Activated CD4-positive, alpha-beta T cell treated with anti-CD3 and anti-CD28 coated beads for 4 hours (primary cell): ENCODE data around the gene TNRC18.
"Not testable (repeated sequence)": the region's sequence is repeated elsewhere in the genome, so short reads cannot be mapped to it uniquely, and the experiment has no call there.

ENCODE experiments used
- DNase-seq, 2 donors: peaks; one replicate each; pipeline ENCODE4 v3.0.0-alpha.2; 2020

Gene TNRC18

GRCh38 chr7:5370454-5371353 lies 52.9 kb downstream of the TNRC18 start:
- DNase-seq, result no peak

DNA sequence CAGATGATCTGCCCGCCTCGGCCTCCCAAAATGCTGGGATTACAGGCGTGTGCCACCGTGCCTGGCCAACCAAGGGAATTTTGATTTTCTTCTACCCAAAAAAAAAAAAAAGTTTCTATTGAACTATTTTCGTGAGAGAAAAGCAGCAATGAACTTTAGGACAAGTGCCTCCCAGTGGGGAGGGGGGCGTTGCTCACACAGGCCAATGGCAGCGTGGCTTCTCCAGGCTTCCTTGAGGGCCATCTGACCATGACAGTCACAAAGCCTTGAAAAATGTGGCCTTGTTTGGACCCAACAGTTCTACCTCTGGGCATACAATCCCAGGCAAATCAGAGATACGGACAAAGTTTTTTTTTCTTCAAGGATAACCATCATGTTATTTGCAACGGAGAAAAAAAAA lies 56.0 kb downstream of the TNRC18 start:
- no peak for DNase-seq

DNA sequence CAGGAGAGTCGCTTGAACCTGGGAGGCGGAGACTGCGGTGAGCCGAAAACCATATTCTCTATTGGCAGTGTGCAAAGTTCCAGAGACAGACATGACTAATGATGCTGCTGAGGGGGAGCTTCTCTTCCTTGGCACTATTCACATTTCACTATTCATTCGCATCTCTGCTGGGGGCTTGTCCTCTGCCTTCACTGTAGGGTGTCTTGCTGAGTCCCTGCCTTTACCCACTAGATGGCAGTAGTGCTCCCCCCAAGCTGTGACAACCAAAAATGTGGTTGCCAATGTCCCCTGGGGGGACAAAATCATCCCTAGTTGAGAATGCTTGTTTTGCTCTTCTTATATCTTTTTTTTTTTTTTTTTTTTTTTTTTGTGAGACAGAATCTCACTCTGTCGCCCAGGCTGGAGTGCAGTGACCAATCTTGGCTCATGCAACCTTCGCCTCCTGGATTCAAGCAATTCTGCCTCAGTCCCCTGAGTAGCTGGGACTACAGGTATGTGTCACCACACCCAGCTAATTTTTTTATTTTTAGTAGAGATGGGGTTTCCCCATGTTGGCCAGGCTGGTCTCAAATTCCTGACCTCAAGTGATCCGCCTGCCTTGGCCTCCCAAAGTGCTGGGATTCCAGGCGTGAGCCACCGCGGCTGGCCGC lies 57.5 kb downstream of the TNRC18 start:
- peak; percentile 52 to 67 for DNase-seq

DNA sequence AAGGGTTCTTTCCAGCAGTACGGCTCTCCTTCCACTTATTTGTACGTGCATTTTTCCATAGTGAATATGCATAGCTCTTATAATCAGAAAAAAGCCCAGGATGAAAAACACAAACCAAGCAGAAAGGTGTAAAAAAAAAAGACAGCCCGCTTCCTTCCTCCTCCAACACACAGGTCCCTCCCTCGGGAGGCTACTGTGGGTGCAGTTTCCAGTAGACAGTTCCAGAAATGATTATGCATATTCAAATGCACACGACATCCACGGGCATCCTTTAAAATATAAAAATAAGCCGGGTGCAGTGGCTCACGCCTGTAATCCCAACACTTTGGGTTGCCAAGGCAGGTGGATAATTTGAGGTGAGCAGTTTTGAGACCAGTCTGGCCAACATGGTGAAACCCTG lies 59.9 kb downstream of the TNRC18 start:
- no peak for DNase-seq

DNA sequence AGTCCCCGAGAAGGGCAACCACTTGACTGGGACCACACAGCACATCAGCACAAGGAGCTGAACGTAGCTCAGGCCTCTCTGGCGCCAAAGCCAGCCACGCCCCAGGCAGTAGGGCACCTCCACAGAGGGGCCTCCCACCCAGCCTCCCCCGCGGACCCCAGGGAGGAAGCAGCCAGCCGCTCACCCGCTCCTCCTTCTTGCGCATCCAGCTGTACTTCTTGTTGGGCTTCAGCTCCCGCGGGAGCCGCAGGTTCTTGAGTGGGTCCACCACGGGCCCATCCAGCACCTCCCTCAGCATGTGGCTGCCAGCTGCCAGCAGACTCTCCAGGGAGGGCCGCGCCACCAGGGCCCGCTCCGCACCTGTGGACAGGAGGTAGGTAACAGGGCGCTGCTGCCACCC lies 61.2 kb downstream of the TNRC18 start:
- DNase-seq, result no peak

DNA sequence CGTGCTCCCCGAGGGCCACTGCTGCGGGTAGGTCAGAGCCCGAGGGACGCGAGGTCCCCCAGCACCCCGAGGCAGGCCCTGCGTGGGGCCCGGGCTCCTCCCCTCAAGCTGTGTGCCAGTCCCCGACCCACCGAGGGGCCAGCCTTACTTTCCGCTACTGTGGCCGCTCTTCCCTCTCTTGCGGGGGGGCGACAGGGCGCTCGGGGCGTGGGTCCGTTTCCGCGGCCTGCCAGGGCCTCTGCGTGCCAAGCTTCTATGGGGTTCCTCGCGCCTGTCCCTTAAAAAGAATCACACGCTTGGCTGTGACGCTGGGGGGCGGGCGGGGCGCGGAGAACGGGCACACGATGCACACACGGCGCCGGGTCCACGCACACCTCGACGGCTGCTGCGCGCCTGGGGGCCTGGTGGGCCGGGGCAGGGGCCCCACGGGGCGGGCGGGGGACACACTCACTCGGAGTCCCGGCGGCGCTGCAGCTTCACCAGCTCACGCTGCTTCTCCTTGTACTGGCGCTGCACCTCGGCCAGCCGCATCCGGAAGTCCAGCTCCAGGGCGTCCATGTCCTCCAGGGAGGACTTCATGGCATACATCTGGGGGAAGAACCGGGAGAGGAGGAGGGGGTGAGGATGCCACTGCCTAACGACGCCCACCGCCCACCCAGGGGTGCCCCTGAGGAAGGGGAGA lies 62.0 kb downstream of the TNRC18 start:
- DNase-seq, result no peak

GRCh38 chr7:5360971-5361370 lies 62.7 kb downstream of the TNRC18 start:
- no peak for DNase-seq

DNA sequence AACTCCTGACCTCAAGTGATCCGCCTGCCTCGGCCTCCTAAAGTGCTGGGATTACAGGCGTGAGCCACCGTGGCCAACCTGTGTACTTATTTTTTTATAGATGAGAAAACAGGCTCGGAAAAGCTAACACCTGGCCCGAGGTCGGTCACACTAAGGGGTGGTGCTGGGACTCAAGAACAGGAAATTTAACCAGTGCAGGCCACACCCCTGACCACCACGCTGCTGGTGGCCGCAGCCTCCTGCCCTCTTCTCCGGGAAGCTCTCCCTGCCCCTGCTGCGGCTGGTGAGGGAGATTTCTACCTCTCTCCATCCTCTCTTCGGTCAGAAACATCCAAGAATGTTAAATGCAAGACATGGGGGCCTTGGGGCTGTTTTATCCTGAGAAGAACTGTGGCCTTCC lies 63.2 kb downstream of the TNRC18 start:
- DNase-seq, result no peak

DNA sequence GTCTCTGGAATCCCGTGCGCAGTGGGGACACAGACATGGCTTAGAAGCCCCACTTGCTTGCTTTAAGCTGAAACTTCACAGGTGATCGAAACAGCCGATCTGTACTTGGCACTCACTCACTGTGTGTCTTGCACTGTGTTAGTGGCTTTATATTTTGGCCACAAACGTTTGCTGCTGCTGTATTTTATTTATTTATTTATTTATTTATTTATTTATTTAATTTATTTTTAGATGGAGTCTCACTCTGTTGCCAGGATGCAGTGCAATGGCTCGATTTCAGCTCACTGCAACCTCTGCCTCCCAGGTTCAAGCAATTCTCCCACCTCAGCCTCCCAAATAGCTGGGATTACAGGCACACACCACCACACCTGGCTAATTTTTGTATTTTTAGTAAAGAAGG lies 63.6 kb downstream of the TNRC18 start:
- not testable (repeated sequence) for DNase-seq

GRCh38 chr7:5359344-5359743 lies 64.3 kb downstream of the TNRC18 start:
- no peak for DNase-seq

GRCh38 chr7:5357951-5358350 lies 65.7 kb downstream of the TNRC18 start:
- no peak for DNase-seq

DNA sequence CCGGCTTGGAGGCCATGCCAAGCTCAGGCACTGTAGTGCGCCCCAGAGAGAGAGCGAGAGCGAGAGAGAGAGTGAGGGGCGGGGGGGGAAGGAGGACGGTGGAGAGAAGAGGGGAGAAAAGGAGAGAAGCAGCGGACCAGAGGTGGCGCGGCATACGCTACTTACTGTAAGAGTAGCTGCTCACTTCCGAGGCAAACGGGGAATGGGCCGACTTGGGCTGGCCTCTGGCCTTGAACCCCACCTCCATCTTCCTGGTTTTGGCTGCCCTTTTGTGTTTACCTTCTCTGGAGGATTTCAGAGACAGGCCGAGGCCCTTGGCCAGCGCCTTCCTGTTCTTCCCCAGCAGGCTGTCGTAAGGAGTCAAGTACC lies 66.9 kb downstream of the TNRC18 start:
- no peak for DNase-seq

GRCh38 chr7:5354460-5355232 lies 69.0 kb downstream of the TNRC18 start:
- no peak for DNase-seq

DNA sequence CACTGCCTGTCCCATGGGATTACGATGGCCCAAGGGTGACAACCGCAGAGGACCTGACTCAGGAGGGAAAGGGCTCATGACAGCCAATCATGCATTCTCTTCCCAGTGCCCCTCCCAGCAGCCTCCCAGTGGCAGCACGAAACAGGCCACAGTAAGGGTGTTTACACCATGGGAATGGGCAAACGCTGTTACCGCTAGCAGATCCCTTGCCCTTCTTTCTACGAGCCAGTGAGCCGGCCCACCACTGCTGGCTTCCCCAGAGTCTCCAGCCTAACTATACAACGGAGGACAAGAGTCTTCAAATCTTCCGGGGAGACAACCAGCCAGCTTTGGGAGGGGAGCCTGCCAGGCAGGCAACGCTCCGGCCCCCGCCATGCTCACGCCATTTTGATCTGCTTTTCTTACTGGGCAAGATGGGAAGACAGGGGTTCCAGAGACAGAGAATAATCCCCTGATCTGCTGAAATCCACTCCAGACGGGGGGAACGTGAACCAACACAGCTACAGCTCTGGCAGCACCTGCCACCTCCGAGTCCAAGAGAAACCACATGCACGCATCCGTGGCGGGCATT lies 71.1 kb downstream of the TNRC18 start:
- DNase-seq, result no peak

DNA sequence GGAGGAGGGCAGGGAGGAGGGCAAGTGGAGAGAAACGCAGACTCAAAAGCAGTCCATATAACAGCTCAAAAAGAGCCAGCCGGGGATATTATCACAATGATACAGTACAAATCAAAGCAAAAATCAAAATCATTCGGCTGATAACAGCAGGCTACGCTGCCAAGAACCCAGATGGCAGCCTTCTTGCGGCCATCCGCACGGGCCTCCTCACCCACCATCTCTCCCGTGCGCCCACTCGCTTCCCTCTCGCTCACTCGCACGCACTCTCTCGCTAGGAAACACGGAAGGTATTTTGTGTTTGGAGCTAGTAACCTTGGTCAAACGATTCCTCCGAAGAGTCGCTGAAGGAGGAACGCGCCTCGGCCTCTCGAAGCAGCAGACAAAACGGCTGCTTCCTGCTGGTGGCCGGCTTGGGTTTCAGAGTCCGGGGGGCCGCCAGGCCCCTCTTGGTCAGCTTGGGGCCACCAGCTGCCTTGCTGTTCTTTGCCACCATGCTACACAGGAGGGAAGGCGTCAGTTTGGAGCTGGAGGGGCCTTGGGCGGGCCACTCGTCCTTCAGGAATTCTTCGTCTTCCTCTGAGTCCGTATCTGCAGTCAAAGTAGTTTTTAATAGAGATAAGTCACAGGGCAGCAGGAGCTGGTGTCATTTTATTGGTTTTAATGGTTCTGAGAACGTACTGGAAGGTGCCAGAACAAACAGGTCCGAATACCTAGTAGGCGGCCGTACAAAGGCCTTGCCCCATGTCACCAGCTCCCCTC lies 71.9 kb downstream of the TNRC18 start:
- DNase-seq, result no peak

GRCh38 chr7:5350600-5351385 lies 72.8 kb downstream of the TNRC18 start:
- no peak for DNase-seq

DNA sequence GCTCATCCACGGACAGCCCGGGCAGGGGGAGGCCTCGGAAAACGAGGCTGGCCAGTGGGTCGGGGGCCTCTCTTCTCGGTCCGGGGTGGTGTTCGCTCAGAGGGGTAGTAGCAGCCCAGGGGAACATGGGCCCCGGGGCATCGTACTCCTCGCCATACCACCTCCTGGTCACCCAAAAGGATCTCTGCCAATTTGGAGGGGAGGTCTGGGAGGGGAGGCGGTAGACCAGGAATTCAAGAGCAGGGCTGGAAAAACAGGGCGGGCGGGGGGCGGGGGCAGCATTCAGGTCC lies 73.5 kb downstream of the TNRC18 start:
- no peak for DNase-seq

- no peak for DNase-seq
Observed at GRCh38 chr7:5349437-5350173, 74.0 kb downstream of the TNRC18 start.

GRCh38 chr7:5349005-5349380 lies 74.6 kb downstream of the TNRC18 start:
- no peak for DNase-seq

DNA sequence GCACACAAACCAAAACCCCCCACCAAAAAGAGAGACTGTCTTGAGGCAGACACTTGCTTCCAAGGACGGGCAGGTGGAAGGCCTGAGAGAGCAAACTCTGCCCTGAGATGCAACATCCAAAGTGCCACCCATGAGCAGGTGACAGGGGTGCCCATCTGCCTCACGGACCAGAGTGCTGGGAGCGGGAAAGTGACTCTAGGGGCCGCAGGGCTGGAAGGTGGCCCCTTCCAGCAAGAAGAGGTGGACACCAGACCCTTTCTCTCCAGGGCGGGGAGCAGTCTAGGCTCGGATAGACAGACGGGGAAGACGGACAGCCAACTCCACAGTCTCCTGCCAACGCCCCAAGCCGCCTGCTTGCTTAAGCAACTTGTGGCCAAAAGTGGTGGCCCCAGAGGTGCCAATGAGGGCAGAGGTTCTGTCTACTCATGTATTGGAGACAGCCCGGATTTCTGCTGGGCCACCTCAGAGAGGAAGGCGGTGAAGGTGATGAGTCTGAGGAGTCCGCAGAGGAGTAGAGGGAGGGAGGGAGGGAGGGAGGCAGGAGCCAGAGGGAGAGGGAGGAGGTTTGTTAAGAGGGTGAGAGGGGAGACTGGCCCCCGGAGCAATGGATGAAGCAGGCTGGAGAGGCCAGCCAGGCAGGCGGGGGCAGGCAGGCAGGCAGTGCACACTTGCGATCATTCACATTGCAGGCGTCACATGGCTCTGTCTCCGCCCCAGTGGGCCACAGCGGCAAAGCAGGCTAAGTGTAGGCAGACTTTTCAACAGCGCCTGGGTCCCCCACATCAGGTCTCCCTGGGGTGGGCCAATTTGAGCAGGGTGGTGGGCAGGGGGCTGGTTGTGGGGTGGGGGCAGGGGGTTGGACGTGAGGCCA lies 75.3 kb downstream of the TNRC18 start:
- no peak for DNase-seq
